Neuron (in vitro differentiated cells): Measurements from ENCODE around the gene ROR1.

Experiments
- H2AFZ ChIP-seq: one replicate; pipeline ENCODE4 v1.6.1; 2013; ENCODE audit warnings: low read depth, mild to moderate bottlenecking, inconsistent platforms, low read length, moderate library complexity
- H3K27me3 ChIP-seq: one replicate; pipeline ENCODE4 v1.6.1; 2013; ENCODE audit warnings: low read length; ENCODE audit not compliant: insufficient read depth
- H3K36me3 ChIP-seq: one replicate; pipeline ENCODE4 v1.6.1; 2013; ENCODE audit warnings: low read length; ENCODE audit not compliant: insufficient read depth
- H3K4me1 ChIP-seq: one replicate; pipeline ENCODE4 v1.6.1; 2013; ENCODE audit warnings: low read length; ENCODE audit not compliant: insufficient read depth
- H3K4me3 ChIP-seq: 2 replicates; pipeline ENCODE4 v1.5.1; 2013; ENCODE audit warnings: mild to moderate bottlenecking, low read length, moderate library complexity
- H3K9me3 ChIP-seq: one replicate; pipeline ENCODE4 v1.6.1; 2013; ENCODE audit warnings: low read length

The ROR1 gene

DNA sequence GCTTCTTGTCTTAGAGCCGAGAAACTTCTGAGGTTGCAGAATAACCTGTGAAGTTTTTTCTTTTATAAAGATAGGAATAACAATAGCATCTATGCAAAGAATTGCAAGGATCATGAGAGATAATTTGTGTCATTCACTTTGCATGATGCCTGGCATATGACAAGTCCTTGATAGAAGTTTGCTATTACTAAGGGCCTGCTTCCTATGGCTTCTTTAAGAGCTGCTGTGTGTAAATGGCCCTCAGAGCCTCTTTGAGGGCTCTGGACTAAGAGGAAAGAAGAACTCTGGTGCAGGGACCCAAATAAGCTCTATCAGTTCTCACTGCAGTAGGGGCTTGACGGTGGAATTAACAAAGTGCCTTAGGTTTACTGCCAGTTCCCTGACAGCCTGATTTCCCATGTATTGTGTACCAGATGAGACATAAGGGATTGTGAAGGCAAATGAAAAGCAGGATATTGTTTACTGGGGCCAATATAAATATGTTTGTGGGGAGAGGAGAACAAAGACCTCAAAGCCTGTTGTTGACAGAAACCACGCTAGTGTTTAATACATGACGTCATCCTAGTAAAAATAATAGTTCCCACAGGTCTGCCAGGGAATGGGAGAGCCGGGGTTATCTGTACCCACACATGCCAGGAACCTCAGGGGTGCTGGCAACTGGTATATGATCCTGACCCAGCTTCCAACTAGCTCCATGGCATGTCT is 298.4 kb downstream of the ROR1 start:
- H2AFZ ChIP-seq = no peak overlapping the region
- peaks cover 11% of the 10 kb centered on the region for H3K4me1 ChIP-seq
- H3K27me3 ChIP-seq = no peaks in the 10 kb centered on the region
- H3K9me3 ChIP-seq = no peaks in the 10 kb centered on the region
- H3K36me3 ChIP-seq = no peaks in the 10 kb centered on the region
- H3K4me3 ChIP-seq = no peak overlapping the region

DNA sequence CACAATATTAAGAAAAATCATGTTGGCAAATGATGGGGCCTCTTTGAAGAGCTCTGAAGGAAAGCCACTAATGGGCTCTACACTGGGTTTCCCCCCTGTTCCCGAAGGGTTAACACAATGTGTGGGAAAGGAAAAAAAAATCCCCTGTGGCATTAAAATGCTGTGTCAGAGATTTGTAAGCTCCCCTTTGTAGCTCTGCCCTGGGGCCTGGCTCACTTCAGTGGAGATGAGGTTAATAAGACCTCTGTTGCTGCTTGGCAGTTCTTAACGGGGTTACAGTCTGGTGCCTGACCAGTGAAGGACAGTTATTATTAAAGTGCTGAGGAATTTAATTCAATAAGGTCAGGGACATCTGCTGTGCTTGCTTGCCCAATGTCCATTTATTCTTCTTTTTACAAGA is 299.9 kb downstream of the ROR1 start:
- Histone ChIP-seq H3K36me3 (no peaks in the 10 kb centered on the region), H3K4me1 (peaks cover 11% of the 10 kb centered on the region), H2AFZ (no peak overlapping the region), H3K9me3 (no peaks in the 10 kb centered on the region), H3K27me3 (no peaks in the 10 kb centered on the region), H3K4me3 (no peak overlapping the region)

DNA sequence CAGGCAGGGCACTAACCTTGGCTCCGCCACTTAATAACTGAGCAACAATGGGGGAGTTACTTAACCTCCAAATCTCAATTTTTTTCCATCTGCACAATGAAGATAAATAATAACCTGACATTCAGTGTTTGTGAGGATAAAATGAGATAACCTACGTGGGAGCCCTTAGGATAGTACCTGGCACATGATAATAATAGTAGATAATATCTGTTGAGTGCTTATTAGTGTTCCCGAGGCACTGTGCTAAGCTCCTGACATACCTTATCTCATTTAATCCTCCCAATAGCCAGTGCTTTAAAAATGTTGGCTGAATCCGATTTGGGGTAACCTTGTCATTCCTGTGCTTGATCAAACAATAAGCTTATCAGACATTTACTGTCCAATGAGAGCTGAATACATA is 300.9 kb downstream of the ROR1 start:
- Histone ChIP-seq H3K9me3 (no peaks in the 10 kb centered on the region), H3K27me3 (no peaks in the 10 kb centered on the region), H3K4me1 (peaks cover 3% of the 10 kb centered on the region), H3K36me3 (no peaks in the 10 kb centered on the region), H2AFZ (no peak overlapping the region), H3K4me3 (no peak overlapping the region)

DNA sequence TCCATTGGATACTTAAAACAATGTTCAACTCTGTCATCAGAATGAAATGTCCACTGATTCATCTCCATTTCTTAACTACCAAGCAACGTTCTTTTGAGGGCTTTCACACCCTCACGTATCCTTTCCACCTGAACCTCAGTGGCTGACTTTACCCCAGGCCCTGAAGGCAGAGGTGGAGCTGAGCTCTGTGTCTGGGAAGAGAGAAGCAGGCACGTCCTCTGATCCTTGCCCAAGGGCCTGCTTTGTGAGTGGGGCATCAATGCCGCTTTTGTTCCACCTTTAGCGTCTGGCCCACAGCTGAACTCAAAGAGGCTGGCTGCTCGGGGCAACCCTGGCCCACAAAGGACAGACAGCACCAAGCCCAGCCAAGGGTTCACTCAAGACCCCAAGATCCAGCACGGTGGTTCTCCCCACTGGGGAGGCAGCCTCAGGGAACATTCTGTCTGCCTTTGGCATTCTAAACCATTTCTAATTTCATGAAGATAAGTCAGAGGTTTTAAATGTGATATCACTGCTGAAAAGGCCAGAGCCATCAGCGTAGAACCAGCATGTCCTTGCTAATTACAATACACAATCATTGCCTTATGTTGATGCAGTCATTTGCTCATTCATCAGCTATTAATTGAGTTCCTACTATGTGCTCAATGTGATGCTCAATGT is 303.6 kb downstream of the ROR1 start:
- no peaks in the 10 kb centered on the region for H3K9me3 ChIP-seq
- H3K4me1 ChIP-seq = no peaks in the 10 kb centered on the region
- no peak overlapping the region for H3K4me3 ChIP-seq
- H3K27me3 ChIP-seq = no peaks in the 10 kb centered on the region
- H3K36me3 ChIP-seq = no peaks in the 10 kb centered on the region
- no peak overlapping the region for H2AFZ ChIP-seq

DNA sequence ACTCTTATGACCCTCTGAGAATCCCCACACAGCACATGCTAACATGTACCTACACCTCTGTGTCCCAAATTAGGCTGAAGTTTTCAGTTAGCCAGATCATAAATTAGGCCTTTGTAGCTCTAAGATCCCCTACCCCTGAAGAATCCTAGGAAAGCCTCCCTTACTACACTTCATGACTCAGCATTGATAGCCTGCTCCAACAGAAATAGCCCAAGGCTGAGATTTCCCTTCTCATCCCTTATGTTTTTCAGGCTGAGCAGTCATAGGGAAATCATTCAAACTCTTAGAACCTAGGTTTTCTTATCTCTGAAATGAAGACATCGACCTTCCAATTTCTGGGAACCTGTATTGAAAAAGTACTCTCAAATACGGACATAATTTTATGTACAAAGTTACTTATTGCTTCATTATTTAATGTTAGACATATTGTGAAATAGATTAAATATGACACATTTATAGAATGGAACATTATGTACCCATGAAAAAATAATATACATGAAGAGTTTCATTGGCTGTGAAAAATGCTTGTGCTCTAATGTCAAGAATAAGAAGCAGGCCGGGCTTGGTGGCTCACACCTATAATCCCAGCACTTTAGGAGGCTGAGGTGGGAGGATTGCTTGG is 307.2 kb downstream of the ROR1 start:
- no peaks in the 10 kb centered on the region for H3K27me3 ChIP-seq
- H3K9me3 ChIP-seq = no peaks in the 10 kb centered on the region
- H2AFZ ChIP-seq = no peak overlapping the region
- no peaks in the 10 kb centered on the region for H3K4me1 ChIP-seq
- no peak overlapping the region for H3K4me3 ChIP-seq
- no peaks in the 10 kb centered on the region for H3K36me3 ChIP-seq

DNA sequence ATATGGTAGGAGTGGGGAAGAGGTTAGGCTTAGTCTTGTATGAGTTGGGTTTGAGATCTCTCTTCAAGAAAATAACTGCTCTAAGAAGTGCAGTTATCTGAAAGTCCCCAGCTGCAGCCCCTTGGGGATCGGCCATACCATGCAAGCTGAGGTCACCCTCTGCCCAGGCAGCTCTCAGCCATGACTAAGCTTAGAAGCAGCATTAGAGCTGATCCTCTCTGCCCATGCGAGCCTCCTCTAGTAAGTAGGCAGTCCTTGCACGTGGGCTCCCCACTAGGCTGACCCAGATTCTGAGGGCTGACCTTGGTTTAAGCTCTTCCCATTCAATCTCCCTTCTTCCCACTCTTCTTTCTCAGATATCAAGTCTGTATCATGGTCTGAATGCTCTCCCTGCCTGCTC is 308.6 kb downstream of the ROR1 start:
- Histone ChIP-seq H3K27me3 (no peaks in the 10 kb centered on the region), H3K4me3 (no peak overlapping the region), H3K4me1 (no peaks in the 10 kb centered on the region), H3K9me3 (no peaks in the 10 kb centered on the region), H2AFZ (no peak overlapping the region), H3K36me3 (no peaks in the 10 kb centered on the region)

DNA sequence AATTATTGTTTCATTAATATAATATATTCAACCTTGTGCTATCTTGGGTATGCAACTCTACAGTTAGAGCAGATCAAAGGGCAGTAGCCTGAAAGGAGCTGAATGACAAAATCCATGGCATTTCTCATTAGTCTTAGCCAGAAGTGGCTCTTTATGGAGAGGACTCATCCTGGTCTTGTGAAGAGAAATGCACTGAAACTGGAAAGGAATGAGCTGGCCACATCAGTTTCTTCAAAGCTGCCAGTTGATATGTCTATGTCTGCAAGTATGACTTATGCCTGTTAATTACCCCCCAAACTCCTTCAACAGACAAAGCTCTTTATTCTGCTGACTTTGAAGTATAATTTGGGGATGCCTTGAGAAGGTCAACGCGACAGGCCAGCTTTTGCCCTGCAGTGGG is 310.6 kb downstream of the ROR1 start:
- H3K4me3 ChIP-seq = no peak overlapping the region
- H3K9me3 ChIP-seq = no peaks in the 10 kb centered on the region
- H3K4me1 ChIP-seq = no peaks in the 10 kb centered on the region
- no peaks in the 10 kb centered on the region for H3K36me3 ChIP-seq
- H2AFZ ChIP-seq = no peak overlapping the region
- no peaks in the 10 kb centered on the region for H3K27me3 ChIP-seq

DNA sequence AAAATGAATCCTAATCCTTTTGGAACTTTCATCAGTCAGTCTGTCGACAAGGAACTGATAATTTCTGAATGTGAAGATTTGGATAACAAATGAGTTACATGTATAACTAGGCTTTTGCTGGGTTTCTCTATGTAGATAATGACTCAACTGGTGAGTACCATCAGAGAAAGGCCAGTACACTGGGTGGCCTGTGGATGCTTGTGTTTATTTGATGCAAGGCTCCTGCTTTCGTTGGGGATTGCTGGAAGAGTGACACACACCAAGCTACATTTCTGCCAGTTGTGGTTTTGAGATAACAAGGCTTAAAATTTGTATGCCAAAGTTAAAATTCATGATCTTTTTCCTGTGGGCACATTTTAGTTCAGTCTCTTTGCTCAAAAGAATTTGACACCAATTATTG is 314.0 kb downstream of the ROR1 start:
- Histone ChIP-seq H3K27me3 (no peaks in the 10 kb centered on the region), H2AFZ (no peak overlapping the region), H3K4me1 (no peaks in the 10 kb centered on the region), H3K9me3 (no peaks in the 10 kb centered on the region), H3K4me3 (no peak overlapping the region), H3K36me3 (no peaks in the 10 kb centered on the region)

DNA sequence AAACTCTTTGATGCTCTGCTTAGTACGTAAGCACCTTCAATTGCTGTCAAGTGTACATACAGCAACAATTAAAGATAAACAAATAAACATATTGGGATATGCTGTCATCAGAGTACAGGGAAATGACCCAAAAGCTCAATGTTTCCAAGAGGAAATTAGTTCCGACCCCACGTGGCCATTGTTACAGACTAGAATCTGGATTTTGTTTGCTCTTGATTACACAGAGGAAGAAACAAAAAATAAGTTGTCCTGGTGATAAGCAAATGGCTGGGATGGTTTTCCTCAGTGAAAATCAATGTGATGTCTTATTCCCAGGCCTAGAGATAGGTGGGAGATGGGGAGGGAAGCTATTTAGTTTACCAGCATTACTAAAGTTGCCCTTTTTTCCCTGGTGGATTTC is 316.6 kb downstream of the ROR1 start:
- Histone ChIP-seq H3K4me3 (no peak overlapping the region), H3K4me1 (no peaks in the 10 kb centered on the region), H3K36me3 (no peaks in the 10 kb centered on the region), H3K9me3 (no peaks in the 10 kb centered on the region), H3K27me3 (no peaks in the 10 kb centered on the region), H2AFZ (no peak overlapping the region)

DNA sequence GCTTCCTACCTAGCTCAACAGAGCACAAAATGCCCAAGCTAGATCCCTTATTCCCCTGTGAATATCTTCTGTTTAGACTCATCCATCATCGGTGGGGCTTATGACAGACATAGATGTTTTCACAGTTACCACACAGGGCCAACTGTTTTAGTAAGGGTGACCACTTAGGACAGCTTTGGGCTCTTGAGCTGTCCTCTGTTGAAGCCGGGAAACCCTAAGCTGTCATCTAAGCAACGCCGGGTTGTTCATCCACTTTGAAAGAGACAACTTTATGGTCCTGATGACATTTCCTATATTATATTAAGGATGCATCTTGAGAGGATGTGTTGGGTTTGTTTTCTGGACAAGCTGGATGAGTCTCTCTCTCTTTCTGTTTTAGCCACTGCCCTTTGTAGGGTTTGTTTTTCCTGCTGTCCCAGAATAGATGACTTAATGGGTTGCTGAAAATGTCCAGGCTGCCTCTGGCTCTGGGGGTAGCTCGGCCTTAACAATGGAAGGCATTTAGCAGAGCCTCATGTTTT is 319.1 kb downstream of the ROR1 start:
- no peaks in the 10 kb centered on the region for H3K36me3 ChIP-seq
- H2AFZ ChIP-seq = no peak overlapping the region
- H3K27me3 ChIP-seq = no peaks in the 10 kb centered on the region
- H3K4me1 ChIP-seq = no peaks in the 10 kb centered on the region
- H3K9me3 ChIP-seq = no peaks in the 10 kb centered on the region
- no peak overlapping the region for H3K4me3 ChIP-seq

DNA sequence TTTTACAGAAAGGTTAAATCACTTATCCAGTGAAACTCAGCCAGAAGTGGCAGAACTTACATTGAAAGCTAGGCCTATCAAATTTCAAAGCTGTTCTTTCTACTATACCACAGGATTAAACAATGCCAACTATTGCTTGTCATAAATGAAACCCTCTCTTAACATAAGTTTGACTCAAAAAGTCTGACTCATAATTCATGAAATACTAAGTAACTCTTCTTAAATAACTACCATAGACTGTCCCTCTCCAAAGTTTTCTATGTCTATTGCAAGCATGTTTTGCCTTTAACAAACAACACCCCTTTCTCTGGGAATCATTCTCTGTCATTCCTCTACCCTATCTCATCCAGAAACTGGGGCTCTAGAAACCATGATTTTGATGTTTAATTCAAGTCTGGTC is 320.1 kb downstream of the ROR1 start:
- no peaks in the 10 kb centered on the region for H3K36me3 ChIP-seq
- H3K4me1 ChIP-seq = no peaks in the 10 kb centered on the region
- no peaks in the 10 kb centered on the region for H3K9me3 ChIP-seq
- H3K27me3 ChIP-seq = no peaks in the 10 kb centered on the region
- H2AFZ ChIP-seq = no peak overlapping the region
- H3K4me3 ChIP-seq = no peak overlapping the region

DNA sequence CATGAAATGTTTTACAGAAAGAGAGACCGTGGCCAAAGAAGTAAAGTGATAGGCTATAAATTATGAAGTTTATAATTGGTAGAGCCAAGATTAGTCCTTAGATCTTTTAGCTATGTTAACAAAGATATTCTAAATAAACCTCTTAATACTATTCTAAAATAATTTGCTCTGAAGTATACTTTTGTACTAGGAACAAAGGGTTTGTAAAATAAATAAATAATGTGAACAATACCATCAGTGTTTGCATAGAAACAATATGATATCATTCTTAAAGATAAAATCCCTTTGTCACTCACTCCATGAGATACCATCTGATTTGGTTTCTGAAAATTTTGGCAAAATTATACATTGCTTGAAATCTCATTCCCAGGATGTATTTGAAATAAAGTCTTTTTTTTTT is 322.0 kb downstream of the ROR1 start:
- Histone ChIP-seq H3K4me1 (no peaks in the 10 kb centered on the region), H3K27me3 (no peaks in the 10 kb centered on the region), H2AFZ (no peak overlapping the region), H3K36me3 (no peaks in the 10 kb centered on the region), H3K4me3 (no peak overlapping the region), H3K9me3 (no peaks in the 10 kb centered on the region)

DNA sequence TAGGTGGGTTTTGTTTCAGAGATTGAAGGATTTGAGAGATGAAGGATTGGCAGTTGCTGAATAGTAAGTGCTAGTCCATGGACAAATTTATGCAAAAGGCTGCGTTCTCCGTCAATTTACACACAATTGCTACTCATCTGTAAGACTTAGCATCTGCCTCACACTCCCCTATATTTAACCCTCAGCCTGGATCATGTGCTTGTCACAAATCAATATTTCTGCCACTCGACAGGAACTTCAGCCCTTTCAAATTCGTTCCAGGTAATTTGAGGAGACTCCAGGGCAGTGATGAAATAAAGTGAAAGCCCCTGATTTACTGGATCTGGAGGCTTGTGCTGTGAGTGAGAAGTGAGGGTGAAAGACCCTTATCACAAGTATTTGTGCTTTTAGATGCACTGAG is 324.0 kb downstream of the ROR1 start:
- Histone ChIP-seq H3K36me3 (no peaks in the 10 kb centered on the region), H2AFZ (no peak overlapping the region), H3K9me3 (no peaks in the 10 kb centered on the region), H3K4me3 (no peak overlapping the region), H3K27me3 (no peaks in the 10 kb centered on the region), H3K4me1 (no peaks in the 10 kb centered on the region)
